ENCODE measurements around the gene XIRP2. TPM values are rescaled to one million over a fixed set of nuclear protein-coding genes. Genes with fewer than 3 reads are reported as not detected.
A peak's percentile ranks its signal among the peaks of the same experiment; 100 is the strongest.

The XIRP2 gene, protein sequence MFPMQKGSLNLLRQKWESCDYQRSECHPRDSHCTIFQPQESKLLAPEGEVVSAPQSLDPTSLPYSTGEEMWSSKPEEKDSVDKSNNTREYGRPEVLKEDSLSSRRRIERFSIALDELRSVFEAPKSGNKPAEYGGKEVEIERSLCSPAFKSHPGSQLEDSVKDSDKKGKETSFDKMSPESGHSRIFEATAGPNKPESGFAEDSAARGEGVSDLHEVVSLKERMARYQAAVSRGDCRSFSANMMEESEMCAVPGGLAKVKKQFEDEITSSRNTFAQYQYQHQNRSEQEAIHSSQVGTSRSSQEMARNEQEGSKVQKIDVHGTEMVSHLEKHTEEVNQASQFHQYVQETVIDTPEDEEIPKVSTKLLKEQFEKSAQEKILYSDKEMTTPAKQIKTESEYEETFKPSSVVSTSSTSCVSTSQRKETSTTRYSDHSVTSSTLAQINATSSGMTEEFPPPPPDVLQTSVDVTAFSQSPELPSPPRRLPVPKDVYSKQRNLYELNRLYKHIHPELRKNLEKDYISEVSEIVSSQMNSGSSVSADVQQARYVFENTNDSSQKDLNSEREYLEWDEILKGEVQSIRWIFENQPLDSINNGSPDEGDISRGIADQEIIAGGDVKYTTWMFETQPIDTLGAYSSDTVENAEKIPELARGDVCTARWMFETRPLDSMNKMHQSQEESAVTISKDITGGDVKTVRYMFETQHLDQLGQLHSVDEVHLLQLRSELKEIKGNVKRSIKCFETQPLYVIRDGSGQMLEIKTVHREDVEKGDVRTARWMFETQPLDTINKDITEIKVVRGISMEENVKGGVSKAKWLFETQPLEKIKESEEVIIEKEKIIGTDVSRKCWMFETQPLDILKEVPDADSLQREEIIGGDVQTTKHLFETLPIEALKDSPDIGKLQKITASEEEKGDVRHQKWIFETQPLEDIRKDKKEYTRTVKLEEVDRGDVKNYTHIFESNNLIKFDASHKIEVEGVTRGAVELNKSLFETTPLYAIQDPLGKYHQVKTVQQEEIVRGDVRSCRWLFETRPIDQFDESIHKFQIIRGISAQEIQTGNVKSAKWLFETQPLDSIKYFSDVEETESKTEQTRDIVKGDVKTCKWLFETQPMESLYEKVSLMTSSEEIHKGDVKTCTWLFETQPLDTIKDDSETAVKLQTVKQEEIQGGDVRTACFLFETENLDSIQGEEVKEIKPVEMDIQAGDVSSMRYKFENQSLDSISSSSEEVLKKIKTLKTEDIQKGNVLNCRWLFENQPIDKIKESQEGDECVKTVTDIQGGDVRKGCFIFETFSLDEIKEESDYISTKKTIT (N-terminal part only)
- total RNA-seq (2014; rRNA removed; shearing (Covaris generic)), result not detected in 2 replicates

DNA sequence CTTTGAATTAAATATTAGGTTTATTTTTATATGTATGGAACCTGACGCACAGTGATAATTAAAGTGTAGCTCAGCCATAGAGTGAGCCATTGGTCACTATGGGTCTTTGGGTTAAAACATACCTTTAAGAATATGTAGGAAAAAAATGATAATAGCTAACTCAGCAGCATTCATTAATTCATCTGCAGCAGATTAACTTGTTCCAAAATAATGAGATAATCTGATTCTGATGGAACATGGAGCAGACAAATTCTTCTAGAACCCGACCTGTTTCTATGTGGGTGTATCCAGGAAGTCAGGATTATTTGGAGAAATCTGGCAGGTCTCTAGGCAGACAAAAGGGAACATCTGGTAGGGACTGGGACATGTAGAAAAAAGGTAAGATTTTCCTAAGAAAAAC, at the start of gene XIRP2:
Gene XIRP2, plus strand, starts transcription at position 301 of the 400 bp plus-strand sequence. CDS start 15,003 bp downstream, outside the sequence.
- H3K36me3 ChIP-seq (replicated peaks; ENCODE audit: control insufficient read depth, insufficient read depth, low read length), result no peaks in the 10 kb centered on the region
- no peaks in the 10 kb centered on the region for H3K27me3 ChIP-seq (ENCODE audit: control insufficient read depth, insufficient read depth, low read length)
- H3K4me3 ChIP-seq (ENCODE audit: insufficient read depth, low read depth, low read length), result no peak within 1 kb of the TSS
- DNase-seq, result no peak

DNA sequence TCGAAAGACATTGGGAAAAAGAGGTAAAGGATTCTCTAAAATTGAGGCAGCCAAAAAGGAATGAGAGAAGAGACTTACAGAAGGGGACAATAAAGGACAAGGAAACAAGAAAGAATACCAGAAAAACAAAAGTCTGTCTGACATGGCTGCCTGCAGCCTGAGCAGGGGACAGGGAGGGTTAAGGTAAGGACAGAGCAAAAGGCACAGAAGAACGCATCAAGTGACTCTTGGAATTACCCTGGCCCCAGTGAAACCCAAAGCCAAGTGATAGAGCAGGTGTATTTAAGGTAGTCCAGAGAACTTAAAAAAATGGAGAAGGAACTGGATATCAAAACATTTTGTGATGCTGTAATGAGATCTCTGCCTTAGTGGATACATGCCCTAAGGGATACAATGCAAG, 47.1 kb upstream of the XIRP2 start:
- no peak for DNase-seq
- H3K4me3 ChIP-seq (ENCODE audit: insufficient read depth, low read depth, low read length), result no peak overlapping the region
- no peaks in the 10 kb centered on the region for H3K27me3 ChIP-seq (ENCODE audit: control insufficient read depth, insufficient read depth, low read length)
- no peaks in the 10 kb centered on the region for H3K36me3 ChIP-seq (replicated peaks; ENCODE audit: control insufficient read depth, insufficient read depth, low read length)

DNA sequence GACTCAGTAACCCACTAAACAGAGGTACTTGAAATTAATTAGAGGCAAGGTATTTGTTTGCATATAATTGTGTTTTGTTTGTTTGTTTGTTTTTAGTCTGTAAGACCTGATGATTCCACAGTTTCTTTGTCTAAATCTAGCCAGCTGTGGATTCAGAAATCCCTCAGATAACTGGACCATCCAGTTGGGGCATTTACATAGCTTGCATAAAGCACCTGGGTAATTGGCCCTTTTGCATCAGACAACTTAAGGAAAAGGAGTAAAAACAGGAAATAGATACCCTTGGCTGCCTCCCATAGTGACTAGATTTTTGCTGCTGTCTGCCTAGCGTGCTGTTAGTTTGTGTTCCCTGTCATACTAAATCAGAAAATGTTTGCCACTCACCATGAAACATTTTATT, 46.6 kb upstream of the XIRP2 start:
- Histone ChIP-seq H3K36me3 (replicated peaks; ENCODE audit: control insufficient read depth, insufficient read depth, low read length) (no peaks in the 10 kb centered on the region), H3K27me3 (ENCODE audit: control insufficient read depth, insufficient read depth, low read length) (no peaks in the 10 kb centered on the region), H3K4me3 (ENCODE audit: insufficient read depth, low read depth, low read length) (no peak overlapping the region)
- DNase-seq, result no peak

DNA sequence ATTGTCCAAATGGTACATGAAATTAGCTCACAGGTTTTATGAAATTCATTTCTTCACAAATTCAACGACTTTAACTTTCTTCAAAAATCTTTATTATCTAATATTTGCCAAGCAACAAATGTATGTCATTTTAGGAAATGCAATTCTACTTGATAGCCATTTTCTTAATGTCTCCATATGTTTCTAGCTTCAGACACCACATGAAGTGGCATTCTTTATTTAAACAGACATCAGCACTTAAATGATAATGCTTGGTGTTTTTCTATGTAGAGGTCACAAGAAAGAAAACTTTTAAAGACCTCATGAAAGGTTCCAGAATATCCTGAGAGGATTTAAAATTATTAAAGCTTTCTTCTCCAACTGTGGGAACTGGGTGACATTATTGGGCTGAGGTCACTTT, 44.2 kb upstream of the XIRP2 start:
- DNase-seq, result no peak
- no peaks in the 10 kb centered on the region for H3K27me3 ChIP-seq (ENCODE audit: control insufficient read depth, insufficient read depth, low read length)
- H3K4me3 ChIP-seq (ENCODE audit: insufficient read depth, low read depth, low read length), result no peak overlapping the region
- no peaks in the 10 kb centered on the region for H3K36me3 ChIP-seq (replicated peaks; ENCODE audit: control insufficient read depth, insufficient read depth, low read length)

DNA sequence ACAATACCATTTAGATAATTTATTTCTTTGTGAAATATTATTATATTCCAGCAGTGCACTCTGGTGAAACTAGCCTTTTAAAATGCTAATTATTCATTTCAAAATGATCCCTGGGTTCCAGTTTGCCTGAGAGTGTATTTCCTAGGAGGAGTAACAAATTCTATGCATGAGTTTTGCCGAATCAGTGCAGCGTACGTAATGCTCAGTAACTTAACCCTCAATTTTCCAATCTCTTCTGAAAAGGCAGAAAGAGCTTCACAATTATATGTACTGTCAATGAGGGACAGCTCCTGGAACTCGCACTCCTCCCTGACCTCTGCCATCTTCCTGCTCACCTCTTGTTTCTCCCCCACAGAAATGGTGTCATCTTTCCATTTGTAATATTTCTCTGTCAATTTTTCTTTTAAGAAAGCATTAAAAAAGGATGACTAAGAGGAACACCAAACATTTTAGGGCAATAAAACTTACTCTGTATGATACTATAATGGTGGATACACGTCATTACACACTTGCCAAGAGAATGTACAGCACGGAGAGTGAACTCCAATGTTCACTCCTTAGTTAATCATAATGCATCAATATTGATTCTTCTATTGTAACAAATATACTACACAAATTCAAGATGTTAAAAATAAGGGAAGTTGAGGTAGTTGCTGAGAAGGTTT, 25.7 kb upstream of the XIRP2 start:
- H3K4me3 ChIP-seq (ENCODE audit: insufficient read depth, low read depth, low read length), result no peak overlapping the region
- DNase-seq, result no peak
- H3K36me3 ChIP-seq (replicated peaks; ENCODE audit: control insufficient read depth, insufficient read depth, low read length), result no peaks in the 10 kb centered on the region
- no peaks in the 10 kb centered on the region for H3K27me3 ChIP-seq (ENCODE audit: control insufficient read depth, insufficient read depth, low read length)

DNA sequence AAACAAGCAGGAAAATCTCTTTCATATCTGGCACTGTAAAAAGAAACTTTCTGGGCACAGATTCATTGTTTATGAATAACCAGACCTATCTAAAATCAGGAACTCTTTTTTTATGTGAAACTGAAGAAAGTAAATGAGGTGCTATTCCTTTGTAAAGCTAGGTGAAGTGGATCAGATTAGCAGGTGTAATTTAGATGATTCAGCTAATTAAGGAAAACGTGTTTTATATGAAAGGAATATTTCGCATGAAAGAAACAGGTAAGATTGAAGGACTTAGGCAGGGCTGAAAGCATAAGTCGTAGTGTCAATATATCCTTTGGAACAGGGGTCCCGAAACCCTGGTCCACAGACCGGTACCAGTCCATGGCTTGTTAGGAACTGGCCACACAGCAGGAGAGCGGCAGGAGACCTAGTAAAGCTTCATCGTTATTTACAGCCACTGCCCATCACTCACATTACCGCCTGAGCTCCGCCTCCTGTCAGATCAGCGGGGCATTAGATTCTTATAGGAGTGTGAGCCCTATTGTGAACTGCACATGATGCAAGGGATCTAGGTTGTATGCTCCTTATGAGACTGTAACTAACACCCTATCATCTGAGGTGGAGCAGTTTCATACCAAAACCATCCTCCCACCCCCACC, 20.3 kb upstream of the XIRP2 start:
- H3K4me3 ChIP-seq (ENCODE audit: insufficient read depth, low read depth, low read length), result no peak overlapping the region
- H3K36me3 ChIP-seq (replicated peaks; ENCODE audit: control insufficient read depth, insufficient read depth, low read length), result no peaks in the 10 kb centered on the region
- no peak for DNase-seq
- no peaks in the 10 kb centered on the region for H3K27me3 ChIP-seq (ENCODE audit: control insufficient read depth, insufficient read depth, low read length)

DNA sequence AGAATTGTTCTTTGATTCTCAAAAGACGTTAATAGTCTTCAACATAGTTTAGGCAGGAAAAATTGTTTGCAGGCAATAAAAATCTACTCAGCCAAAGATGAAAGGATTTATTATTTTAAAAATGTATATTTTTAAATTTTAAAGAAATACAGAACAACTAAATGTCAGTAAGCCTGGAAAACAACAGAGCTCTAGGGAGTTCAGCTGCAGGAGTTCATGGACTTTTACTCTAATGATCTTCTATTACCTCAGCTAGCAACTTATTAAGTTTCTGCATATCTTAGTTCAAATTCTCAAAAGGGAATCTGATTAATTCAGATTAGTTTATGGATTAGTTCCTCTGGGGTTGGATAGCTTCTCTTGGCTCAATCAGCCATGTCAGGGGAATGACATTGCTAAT, 17.9 kb upstream of the XIRP2 start:
- H3K36me3 ChIP-seq (replicated peaks; ENCODE audit: control insufficient read depth, insufficient read depth, low read length), result no peaks in the 10 kb centered on the region

DNA sequence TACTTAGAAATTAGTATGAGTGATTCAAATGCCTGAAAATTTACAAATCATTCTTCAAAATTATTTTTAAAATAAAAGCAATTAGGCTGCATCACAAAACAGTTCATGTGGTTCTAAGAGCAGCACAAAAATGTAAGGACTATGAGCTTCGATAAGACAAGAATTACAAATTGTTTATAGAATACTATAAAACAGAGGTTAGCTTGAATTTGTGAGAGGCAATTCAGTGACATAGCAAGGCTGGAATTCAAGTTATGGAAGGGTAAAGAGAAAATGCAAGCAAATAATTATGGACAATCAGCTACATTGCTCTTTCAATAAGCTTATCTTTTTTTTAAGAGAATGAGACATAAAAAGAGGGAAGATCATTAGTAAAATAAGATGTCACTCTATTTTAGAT, 7.1 kb upstream of the XIRP2 start:
- no peak for DNase-seq
- Histone ChIP-seq H3K36me3 (replicated peaks; ENCODE audit: control insufficient read depth, insufficient read depth, low read length) (no peaks in the 10 kb centered on the region), H3K4me3 (ENCODE audit: insufficient read depth, low read depth, low read length) (no peak overlapping the region), H3K27me3 (ENCODE audit: control insufficient read depth, insufficient read depth, low read length) (no peaks in the 10 kb centered on the region)

More for the DNA sequence above, 17.9 kb upstream of the XIRP2 start:
- no peaks in the 10 kb centered on the region for H3K27me3 ChIP-seq (ENCODE audit: control insufficient read depth, insufficient read depth, low read length)
- no peak for DNase-seq
- H3K4me3 ChIP-seq (ENCODE audit: insufficient read depth, low read depth, low read length), result no peak overlapping the region

DNA sequence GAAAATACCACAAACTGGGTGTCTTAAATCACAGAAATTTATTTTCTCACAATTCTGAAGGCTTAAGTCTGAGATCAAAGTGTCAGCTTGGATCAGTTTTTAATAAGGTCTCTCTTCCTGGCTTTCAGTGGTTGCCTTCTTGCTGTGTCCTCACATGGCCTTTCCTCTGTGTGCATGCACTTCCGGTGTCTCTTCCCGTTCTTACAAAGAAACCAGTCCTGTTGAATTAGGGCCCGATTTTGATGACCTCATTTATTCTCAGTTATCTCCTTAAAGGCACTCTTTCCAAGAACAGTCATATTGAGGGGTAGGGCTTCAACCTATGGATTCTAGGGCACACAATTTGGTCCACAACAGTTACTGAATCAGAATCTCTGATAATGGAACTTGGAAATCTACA, 5.4 kb upstream of the XIRP2 start:
- DNase-seq, result no peak
- no peaks in the 10 kb centered on the region for H3K36me3 ChIP-seq (replicated peaks; ENCODE audit: control insufficient read depth, insufficient read depth, low read length)
- no peaks in the 10 kb centered on the region for H3K27me3 ChIP-seq (ENCODE audit: control insufficient read depth, insufficient read depth, low read length)
- no peak overlapping the region for H3K4me3 ChIP-seq (ENCODE audit: insufficient read depth, low read depth, low read length)

DNA sequence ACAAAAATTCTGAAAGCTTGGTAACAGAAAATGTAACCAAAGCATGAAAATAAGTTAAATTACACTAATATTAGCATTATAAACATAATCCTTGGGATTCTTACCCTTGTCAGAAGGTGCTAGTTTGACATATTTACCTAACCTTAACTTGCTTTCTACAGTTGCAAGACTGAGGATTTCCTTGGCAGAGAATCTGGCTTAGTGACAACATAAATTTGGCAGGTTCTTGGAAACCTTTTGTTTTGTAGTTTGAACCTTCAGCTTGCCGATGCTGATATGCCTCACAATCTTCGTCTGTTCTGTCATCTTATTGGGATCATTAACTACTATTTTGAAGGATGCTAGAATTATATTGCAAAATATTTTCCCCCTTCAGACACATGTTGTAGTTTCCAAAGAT, 3.4 kb downstream of the XIRP2 start:
- DNase-seq, result no peak
- Histone ChIP-seq H3K27me3 (ENCODE audit: control insufficient read depth, insufficient read depth, low read length) (no peaks in the 10 kb centered on the region), H3K36me3 (replicated peaks; ENCODE audit: control insufficient read depth, insufficient read depth, low read length) (no peaks in the 10 kb centered on the region), H3K4me3 (ENCODE audit: insufficient read depth, low read depth, low read length) (no peak overlapping the region)

DNA sequence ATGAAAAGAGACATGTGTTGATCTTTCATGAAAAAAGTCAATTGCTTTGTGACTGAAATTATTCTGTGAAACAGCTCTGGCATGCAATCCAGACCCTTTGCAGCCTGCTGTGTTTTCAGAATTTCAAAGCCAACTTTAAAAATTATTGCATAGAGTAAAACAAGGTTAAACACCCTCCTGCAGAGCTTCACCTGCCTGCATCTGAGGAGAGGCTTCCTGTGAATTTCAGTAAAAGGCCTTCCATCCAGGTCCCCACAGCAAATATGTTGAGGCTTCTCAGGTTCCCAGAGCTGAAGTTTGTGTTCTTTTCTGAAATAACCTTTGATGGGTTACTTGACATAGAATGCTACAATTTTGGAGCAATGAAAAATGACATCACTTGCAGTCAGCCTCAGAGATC, 4.1 kb downstream of the XIRP2 start:
- H3K27me3 ChIP-seq (ENCODE audit: control insufficient read depth, insufficient read depth, low read length), result no peaks in the 10 kb centered on the region
- H3K36me3 ChIP-seq (replicated peaks; ENCODE audit: control insufficient read depth, insufficient read depth, low read length), result no peaks in the 10 kb centered on the region
- no peak for DNase-seq
- H3K4me3 ChIP-seq (ENCODE audit: insufficient read depth, low read depth, low read length), result no peak overlapping the region

DNA sequence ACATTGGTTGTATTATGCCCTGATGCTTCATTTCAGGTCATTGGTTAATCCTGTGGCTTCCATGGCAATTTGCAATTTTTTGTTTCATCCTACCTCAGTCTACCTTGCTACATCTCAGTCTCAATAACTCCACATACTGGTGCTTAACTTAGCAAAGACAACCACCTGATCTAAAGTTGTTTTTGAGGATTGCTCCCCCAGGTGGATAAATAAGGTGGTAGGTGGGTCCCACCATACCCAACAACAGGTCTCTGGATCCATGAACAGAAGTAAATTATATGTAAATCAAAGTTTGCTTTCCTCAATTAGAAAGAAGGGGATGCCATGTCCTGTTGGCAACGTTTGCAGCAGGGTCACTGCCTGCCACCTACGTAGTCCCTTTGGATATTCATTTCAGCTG, 7.0 kb downstream of the XIRP2 start:
- Histone ChIP-seq H3K4me3 (ENCODE audit: insufficient read depth, low read depth, low read length) (no peak overlapping the region), H3K36me3 (replicated peaks; ENCODE audit: control insufficient read depth, insufficient read depth, low read length) (no peaks in the 10 kb centered on the region), H3K27me3 (ENCODE audit: control insufficient read depth, insufficient read depth, low read length) (no peaks in the 10 kb centered on the region)
- peak; percentile 22 for DNase-seq

DNA sequence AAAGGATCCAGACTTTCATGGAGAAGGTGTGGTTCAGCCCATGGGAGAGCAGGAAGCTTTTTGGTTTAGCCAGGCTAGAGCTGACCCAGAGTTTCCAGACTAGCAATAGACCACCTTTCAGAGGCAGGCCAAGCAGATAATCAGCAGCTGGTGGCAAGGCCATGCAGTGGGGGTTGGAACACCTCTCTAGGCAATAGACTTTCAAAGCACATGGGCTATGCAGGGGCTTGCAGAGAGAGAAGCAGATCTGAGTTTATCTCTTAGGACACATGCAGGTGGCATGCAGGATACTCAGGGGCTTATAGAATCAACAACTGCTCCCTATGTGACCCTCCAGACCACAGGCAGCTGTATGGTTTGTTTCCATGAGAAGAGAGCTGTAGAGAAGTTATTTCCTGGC, 9.4 kb downstream of the XIRP2 start:
- Histone ChIP-seq H3K36me3 (replicated peaks; ENCODE audit: control insufficient read depth, insufficient read depth, low read length) (no peaks in the 10 kb centered on the region), H3K4me3 (ENCODE audit: insufficient read depth, low read depth, low read length) (no peak overlapping the region), H3K27me3 (ENCODE audit: control insufficient read depth, insufficient read depth, low read length) (no peaks in the 10 kb centered on the region)
- DNase-seq, result no peak

DNA sequence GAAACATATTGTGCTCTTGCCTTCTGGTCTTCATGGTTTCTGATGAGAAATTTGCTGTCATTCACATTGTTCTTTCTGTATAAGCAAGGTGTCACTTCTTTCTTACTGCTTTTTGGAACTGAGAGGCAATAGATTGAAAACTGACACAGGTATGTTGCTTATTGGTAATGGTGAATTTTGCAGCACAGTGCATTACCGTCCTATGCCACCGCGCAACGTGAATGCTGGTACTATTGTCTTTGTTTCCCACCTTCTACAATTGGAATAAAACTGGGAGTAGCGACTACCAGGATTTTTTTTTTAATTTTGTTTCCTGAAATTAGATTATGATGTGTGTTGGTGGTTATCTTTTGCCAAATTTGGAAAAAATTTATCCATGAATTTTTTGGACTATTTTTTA, 11.4 kb downstream of the XIRP2 start:
- no peak overlapping the region for H3K4me3 ChIP-seq (ENCODE audit: insufficient read depth, low read depth, low read length)
- H3K36me3 ChIP-seq (replicated peaks; ENCODE audit: control insufficient read depth, insufficient read depth, low read length), result no peaks in the 10 kb centered on the region
- no peaks in the 10 kb centered on the region for H3K27me3 ChIP-seq (ENCODE audit: control insufficient read depth, insufficient read depth, low read length)
- no peak for DNase-seq

Data from H7 (cell line).